ENCODE measurements around the gene SLC9A9.

DNA sequence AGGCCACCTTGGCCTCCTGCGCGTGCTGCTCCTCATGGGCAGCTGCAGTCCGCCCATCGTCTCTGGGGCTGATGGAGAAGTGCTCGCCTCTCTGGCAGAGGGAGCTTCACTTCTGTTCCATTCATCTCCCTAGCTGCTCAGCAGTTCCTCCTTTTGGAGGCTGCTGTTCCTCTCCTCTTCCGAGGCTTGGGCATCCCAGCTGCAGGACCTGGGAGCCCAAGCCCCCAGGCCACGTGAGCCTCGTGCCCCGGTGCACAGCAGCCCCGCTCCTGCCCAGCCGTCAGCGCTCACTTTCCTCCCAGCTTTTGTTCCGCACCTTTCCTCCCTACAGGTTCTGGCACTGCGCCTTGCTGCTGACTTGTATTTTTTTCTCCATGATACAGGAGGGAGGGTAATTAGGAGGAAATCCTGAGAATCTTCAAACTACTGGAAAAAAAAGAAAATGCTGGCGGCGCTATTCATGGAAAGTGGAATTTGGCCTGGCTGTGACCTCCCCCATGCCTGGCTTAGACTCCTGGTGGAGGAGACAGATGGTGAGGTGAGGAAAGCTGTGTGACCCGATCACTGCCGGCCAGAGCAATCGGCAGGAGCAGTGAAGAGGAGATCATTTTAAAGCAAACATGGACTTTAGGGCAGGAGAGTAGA lies 518.6 kb downstream of the SLC9A9 start:
- TF ChIP-seq, protein P1, sequence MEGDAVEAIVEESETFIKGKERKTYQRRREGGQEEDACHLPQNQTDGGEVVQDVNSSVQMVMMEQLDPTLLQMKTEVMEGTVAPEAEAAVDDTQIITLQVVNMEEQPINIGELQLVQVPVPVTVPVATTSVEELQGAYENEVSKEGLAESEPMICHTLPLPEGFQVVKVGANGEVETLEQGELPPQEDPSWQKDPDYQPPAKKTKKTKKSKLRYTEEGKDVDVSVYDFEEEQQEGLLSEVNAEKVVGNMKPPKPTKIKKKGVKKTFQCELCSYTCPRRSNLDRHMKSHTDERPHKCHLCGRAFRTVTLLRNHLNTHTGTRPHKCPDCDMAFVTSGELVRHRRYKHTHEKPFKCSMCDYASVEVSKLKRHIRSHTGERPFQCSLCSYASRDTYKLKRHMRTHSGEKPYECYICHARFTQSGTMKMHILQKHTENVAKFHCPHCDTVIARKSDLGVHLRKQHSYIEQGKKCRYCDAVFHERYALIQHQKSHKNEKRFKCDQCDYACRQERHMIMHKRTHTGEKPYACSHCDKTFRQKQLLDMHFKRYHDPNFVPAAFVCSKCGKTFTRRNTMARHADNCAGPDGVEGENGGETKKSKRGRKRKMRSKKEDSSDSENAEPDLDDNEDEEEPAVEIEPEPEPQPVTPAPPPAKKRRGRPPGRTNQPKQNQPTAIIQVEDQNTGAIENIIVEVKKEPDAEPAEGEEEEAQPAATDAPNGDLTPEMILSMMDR (IDR thresholded peaks at IDR 0.05; ENCODE audit: poor library complexity): no peak
- no peak for TF ChIP-seq EZH2 (IDR thresholded peaks at IDR 0.05; ENCODE audit: borderline replicate concordance)
